ENCODE results near the gene NQO2.

DNA sequence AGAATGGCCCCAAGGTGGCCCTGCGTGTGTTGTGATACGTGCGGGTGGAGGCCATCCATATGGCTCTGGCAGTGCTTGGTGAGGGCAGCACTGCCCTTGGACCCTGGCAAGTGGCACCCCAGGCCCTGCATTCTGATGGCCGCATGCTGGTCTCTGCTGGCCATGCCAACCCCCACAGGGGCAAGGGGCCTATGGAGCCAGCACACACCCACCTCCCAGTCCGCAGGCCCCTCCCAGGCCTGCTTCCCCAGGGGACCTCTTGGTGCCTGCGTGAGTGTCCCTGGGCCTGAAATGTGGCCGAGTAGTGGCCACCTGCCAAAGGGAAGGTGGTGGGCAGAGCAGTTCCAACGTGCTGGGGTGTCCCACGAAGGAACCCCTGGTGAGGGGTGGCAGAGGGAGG is 17.6 kb downstream of the NQO2 start:
- TF ChIP-seq, protein P1, sequence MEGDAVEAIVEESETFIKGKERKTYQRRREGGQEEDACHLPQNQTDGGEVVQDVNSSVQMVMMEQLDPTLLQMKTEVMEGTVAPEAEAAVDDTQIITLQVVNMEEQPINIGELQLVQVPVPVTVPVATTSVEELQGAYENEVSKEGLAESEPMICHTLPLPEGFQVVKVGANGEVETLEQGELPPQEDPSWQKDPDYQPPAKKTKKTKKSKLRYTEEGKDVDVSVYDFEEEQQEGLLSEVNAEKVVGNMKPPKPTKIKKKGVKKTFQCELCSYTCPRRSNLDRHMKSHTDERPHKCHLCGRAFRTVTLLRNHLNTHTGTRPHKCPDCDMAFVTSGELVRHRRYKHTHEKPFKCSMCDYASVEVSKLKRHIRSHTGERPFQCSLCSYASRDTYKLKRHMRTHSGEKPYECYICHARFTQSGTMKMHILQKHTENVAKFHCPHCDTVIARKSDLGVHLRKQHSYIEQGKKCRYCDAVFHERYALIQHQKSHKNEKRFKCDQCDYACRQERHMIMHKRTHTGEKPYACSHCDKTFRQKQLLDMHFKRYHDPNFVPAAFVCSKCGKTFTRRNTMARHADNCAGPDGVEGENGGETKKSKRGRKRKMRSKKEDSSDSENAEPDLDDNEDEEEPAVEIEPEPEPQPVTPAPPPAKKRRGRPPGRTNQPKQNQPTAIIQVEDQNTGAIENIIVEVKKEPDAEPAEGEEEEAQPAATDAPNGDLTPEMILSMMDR (conservative IDR thresholded peaks at IDR 0.05 in 1 of 2, IDR thresholded peaks at IDR 0.05 in 1 of 2; ENCODE audit: low read depth in 1 of 2, low read length in 2 of 2), result no peak
- TF ChIP-seq EZH2 (IDR thresholded peaks at IDR 0.05; ENCODE audit: low read length, missing control alignments), result no peak

Measured in fibroblast of lung (primary cell).